ENCODE results near the gene POU2F3.

- no peak for TF ChIP-seq CTCF (IDR thresholded peaks at IDR 0.05)
- no peak for TF ChIP-seq POLR2A (IDR thresholded peaks at IDR 0.05)
- TF ChIP-seq EP300 (IDR thresholded peaks at IDR 0.05): no peak
Observed at GRCh38 chr11:120248551-120249278, 8.8 kb downstream of the POU2F3 start.

Data from stomach (tissue), 4 donors.